Common myeloid progenitor, CD34-positive (primary cell): ENCODE data around the gene PDE6B.
"Not testable (repeated sequence)": the region's sequence is repeated elsewhere in the genome, so short reads cannot be mapped to it uniquely, and the experiment has no call there.

ENCODE experiments used
- CTCF ChIA-PET: fragments of 350-600 bp; sonication (Branson Sonifier 250); formaldehyde crosslinking; loops from one replicate; lab custom pipeline; 2021; ENCODE audit warnings: antibody characterized with exemption; lab: Charles Lee
- POLR2A ChIA-PET: fragments of 350-600 bp; sonication (Branson Sonifier 250); formaldehyde crosslinking; loops from one replicate; lab custom pipeline; 2021; ENCODE audit warnings: antibody characterized with exemption; lab: Charles Lee
- DNase-seq, 3 donors: peaks; one replicate each; pipeline versions ENCODE4 v3.0.0 to v3.0.0-alpha.2; 2013
- H3K27ac ChIP-seq, 2 experiments: 1 replicate in 1 of 2; 2 replicates in 1 of 2; pipeline ENCODE4 v1.7.0; 2013; ENCODE audit warnings: inconsistent platforms in 2 of 2, low read length in 2 of 2, mild to moderate bottlenecking in 2 of 2, low read depth in 1 of 2, moderate library complexity in 1 of 2; ENCODE audit not compliant: severe bottlenecking in 2 of 2, insufficient read depth in 1 of 2, poor library complexity in 1 of 2
- H3K27me3 ChIP-seq, 5 experiments: replicated peaks in 2 of 5; 1 replicate in 3 of 5; 2 replicates in 2 of 5; pipeline versions ENCODE4 v1.6.1 to v1.7.0; 2013; ENCODE audit warnings: low read length in 4 of 5, mild to moderate bottlenecking in 2 of 5, moderate library complexity in 2 of 5, inconsistent platforms in 1 of 5; ENCODE audit not compliant: insufficient read depth in 5 of 5, control insufficient read depth in 4 of 5
- H3K36me3 ChIP-seq, 4 experiments: 1 replicate in 2 of 4; 2 replicates in 2 of 4; pipeline versions ENCODE4 v1.6.1 to v1.7.0; 2013; ENCODE audit warnings: low read length in 3 of 4, control low read depth in 1 of 4, mild to moderate bottlenecking in 1 of 4; ENCODE audit not compliant: control insufficient read depth in 4 of 4, insufficient read depth in 4 of 4
- H3K4me1 ChIP-seq, 4 experiments: 1 replicate in 3 of 4; 2 replicates in 1 of 4; pipeline versions ENCODE4 v1.6.1 to v1.7.1; 2013; ENCODE audit warnings: low read length in 3 of 4, mild to moderate bottlenecking in 3 of 4, control low read depth in 1 of 4, inconsistent platforms in 1 of 4, moderate library complexity in 1 of 4; ENCODE audit not compliant: control insufficient read depth in 4 of 4, insufficient read depth in 4 of 4; ENCODE audit errors: control extremely low read depth in 1 of 4
- H3K4me3 ChIP-seq, 7 experiments: 1 replicate in 4 of 7; 2 replicates in 3 of 7; pipeline versions ENCODE4 v1.5.1 to v1.7.0; 2013; ENCODE audit warnings: mild to moderate bottlenecking in 7 of 7, low read length in 6 of 7, moderate library complexity in 6 of 7, inconsistent platforms in 2 of 7, low read depth in 2 of 7, control low read depth in 1 of 7; ENCODE audit not compliant: insufficient read depth in 4 of 7, control insufficient read depth in 1 of 7; ENCODE audit errors: extremely low read depth in 1 of 7
- H3K9me3 ChIP-seq, 5 experiments: 1 replicate in 4 of 5; 2 replicates in 1 of 5; pipeline versions ENCODE4 v1.6.1 to v1.7.1; 2013; ENCODE audit warnings: low read length in 4 of 5, mild to moderate bottlenecking in 2 of 5, inconsistent platforms in 1 of 5, low read depth in 1 of 5, moderate library complexity in 1 of 5; ENCODE audit not compliant: control insufficient read depth in 4 of 5, insufficient read depth in 2 of 5; ENCODE audit errors: control extremely low read depth in 1 of 5
- WGBS: methylation state at CpG from one replicate; pipeline ENCODE4 v1.1.5; 2013; ENCODE audit not compliant: insufficient coverage; 5-methylcytosine and 5-hydroxymethylcytosine counted together

PDE6B gene

GRCh38 chr4:633406-633805, 8.0 kb downstream of the PDE6B start:
- POLR2A ChIA-PET, result no interaction called here
- peaks cover 0 to 33% (median 3%) of the 10 kb centered on the region in 5 experiments for H3K27me3 ChIP-seq
- no peak for DNase-seq
- no peaks in the 10 kb centered on the region for H3K36me3 ChIP-seq
- no peak overlapping the region for H3K27ac ChIP-seq
- no peaks in the 10 kb centered on the region for H3K4me1 ChIP-seq
- no peak overlapping the region for H3K4me3 ChIP-seq
- WGBS, result 68% methylated on average over 9 of the region's 9 CpGs
- peaks cover 0 to 12% (median 6%) of the 10 kb centered on the region in 5 experiments for H3K9me3 ChIP-seq
- CTCF ChIA-PET, result no interaction called here

- H3K27ac ChIP-seq, result no peak overlapping the region
- WGBS, result 82% methylated on average over 9 of the region's 15 CpGs
- peaks cover 0 to 33% (median 3%) of the 10 kb centered on the region in 5 experiments for H3K27me3 ChIP-seq
- peaks cover 0 to 12% (median 6%) of the 10 kb centered on the region in 5 experiments for H3K9me3 ChIP-seq
- ChIA-PET POLR2A (no interaction called here), CTCF (no interaction called here)
- H3K4me3 ChIP-seq, result no peak overlapping the region
- H3K4me1 ChIP-seq, result no peaks in the 10 kb centered on the region
- H3K36me3 ChIP-seq, result no peaks in the 10 kb centered on the region
- DNase-seq, result no peak
Measured at GRCh38 chr4:633976-634598, 8.7 kb downstream of the PDE6B start.

- peaks cover 0 to 36% (median 3%) of the 10 kb centered on the region in 5 experiments for H3K27me3 ChIP-seq
- WGBS, result 83% methylated on average over 18 of the region's 23 CpGs
- peaks cover 0 to 12% (median 6%) of the 10 kb centered on the region in 5 experiments for H3K9me3 ChIP-seq
- no peak overlapping the region for H3K27ac ChIP-seq
- H3K36me3 ChIP-seq, result no peaks in the 10 kb centered on the region
- H3K4me1 ChIP-seq, result no peaks in the 10 kb centered on the region
- H3K4me3 ChIP-seq, result no peak overlapping the region
- POLR2A ChIA-PET, result no interaction called here
- CTCF ChIA-PET, result no interaction called here
- no peak for DNase-seq
Measured at GRCh38 chr4:634599-634985, 9.2 kb downstream of the PDE6B start.

- H3K36me3 ChIP-seq, DNase-seq, H3K27ac ChIP-seq, H3K4me3 ChIP-seq, H3K4me1 ChIP-seq, CTCF ChIA-PET, POLR2A ChIA-PET: not testable (repeated sequence)
- Histone ChIP-seq H3K9me3 (peaks cover 0 to 12% (median 6%) of the 10 kb centered on the region in 5 experiments), H3K27me3 (peaks cover 0 to 36% (median 3%) of the 10 kb centered on the region in 5 experiments)
- 93% methylated on average over 45 of the region's 46 CpGs for WGBS
Measured at GRCh38 chr4:635066-635835, 9.9 kb downstream of the PDE6B start.

GRCh38 chr4:635851-636627, 10.7 kb downstream of the PDE6B start:
- Histone ChIP-seq H3K27ac (no peak overlapping the region), H3K36me3 (no peaks in the 10 kb centered on the region), H3K9me3 (peaks cover 0 to 13% (median 6%) of the 10 kb centered on the region in 5 experiments), H3K27me3 (peaks cover 0 to 36% (median 3%) of the 10 kb centered on the region in 5 experiments), H3K4me1 (no peaks in the 10 kb centered on the region), H3K4me3 (no peak overlapping the region)
- CTCF ChIA-PET, result no interaction called here
- no peak for DNase-seq
- POLR2A ChIA-PET, result no interaction called here
- 96% methylated on average over 14 of the region's 22 CpGs for WGBS

- POLR2A ChIA-PET, result no interaction called here
- Histone ChIP-seq H3K4me1 (no peaks in the 10 kb centered on the region), H3K27me3 (peaks cover 0 to 36% (median 3%) of the 10 kb centered on the region in 5 experiments), H3K27ac (no peak overlapping the region), H3K36me3 (no peaks in the 10 kb centered on the region), H3K4me3 (no peak overlapping the region), H3K9me3 (peaks cover 0 to 10% (median 6%) of the 10 kb centered on the region in 5 experiments)
- CTCF ChIA-PET, result no interaction called here
- DNase-seq, result no peak
- WGBS, result 86% methylated on average over 9 of the region's 13 CpGs
Measured at GRCh38 chr4:636628-637159, 11.3 kb downstream of the PDE6B start.
